Measurements from ENCODE around the gene BACE2. TPM values are rescaled to one million over a fixed set of nuclear protein-coding genes. Genes with fewer than 3 reads are reported as not detected.

The BACE2 gene
- total RNA-seq = 10 to 100 TPM; 23.9 to 59.4 (median 36.6) TPM

DNA sequence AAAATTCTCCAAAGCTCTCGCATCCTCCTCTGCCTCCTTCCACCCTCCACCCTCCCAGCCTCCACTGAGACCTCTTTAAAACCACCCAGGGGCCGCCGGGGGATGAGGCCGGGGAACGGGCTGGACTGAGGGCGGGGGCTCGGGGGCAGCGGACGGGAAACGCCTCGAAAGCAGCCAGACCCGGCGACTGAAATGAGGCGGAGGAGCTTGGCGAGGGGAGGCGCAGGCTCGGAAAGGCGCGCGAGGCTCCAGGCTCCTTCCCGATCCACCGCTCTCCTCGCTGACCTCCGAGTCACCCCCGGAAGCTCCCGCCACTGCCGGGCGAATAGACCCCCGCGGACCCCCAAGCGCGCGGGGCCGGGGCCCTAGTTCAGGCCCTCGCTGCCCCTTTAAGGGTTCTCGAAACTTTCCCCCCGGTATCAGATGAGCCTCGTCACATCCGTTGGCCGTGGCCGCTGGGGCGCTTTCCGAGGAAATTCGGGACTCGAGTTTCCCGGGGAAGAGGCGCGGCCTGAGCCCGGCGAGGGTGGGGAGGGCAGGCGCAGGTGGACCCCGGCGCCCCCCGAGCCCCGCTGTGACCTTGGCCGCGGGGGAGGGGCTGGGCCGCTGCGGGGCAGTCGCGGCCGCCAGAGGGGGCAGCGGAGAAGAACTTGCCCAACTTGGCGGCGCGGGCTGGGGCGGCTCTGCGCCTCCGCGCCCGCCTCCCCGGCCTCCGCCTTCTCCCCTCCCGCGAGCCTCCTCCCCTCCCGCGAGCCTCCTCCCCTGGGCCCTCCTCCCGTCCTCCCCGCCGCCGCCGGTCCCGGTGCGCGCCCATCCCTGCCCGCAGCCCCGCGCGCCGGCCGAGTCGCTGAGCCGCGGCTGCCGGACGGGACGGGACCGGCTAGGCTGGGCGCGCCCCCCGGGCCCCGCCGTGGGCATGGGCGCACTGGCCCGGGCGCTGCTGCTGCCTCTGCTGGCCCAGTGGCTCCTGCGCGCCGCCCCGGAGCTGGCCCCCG, at the start of gene BACE2:
BACE2 (plus strand) TSS at position 813 of the 995 bp plus-strand sequence; CDS start at position 917, 104 bp downstream.
- Histone ChIP-seq H3K9me3 (no peaks in the 10 kb centered on the region), H3K36me3 (no peaks in the 10 kb centered on the region), H3K4me1 (peaks cover 52% of the 10 kb centered on the region), H3K27ac (peak within 1 kb of the TSS; percentile 95), H3K4me3 (peak within 1 kb of the TSS; percentile 90), H3K27me3 (no peaks in the 10 kb centered on the region)
- peak; percentile 6 to 36 for TF ChIP-seq POLR2A (IDR thresholded peaks at IDR 0.05)
- no peak for TF ChIP-seq EP300 (IDR thresholded peaks at IDR 0.05)
- TF ChIP-seq POLR2AphosphoS5 (IDR thresholded peaks at IDR 0.05) = no peak
- TF ChIP-seq, protein P1, sequence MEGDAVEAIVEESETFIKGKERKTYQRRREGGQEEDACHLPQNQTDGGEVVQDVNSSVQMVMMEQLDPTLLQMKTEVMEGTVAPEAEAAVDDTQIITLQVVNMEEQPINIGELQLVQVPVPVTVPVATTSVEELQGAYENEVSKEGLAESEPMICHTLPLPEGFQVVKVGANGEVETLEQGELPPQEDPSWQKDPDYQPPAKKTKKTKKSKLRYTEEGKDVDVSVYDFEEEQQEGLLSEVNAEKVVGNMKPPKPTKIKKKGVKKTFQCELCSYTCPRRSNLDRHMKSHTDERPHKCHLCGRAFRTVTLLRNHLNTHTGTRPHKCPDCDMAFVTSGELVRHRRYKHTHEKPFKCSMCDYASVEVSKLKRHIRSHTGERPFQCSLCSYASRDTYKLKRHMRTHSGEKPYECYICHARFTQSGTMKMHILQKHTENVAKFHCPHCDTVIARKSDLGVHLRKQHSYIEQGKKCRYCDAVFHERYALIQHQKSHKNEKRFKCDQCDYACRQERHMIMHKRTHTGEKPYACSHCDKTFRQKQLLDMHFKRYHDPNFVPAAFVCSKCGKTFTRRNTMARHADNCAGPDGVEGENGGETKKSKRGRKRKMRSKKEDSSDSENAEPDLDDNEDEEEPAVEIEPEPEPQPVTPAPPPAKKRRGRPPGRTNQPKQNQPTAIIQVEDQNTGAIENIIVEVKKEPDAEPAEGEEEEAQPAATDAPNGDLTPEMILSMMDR (IDR thresholded peaks at IDR 0.05) = peak; percentile 38 to 62
- under 1% methylated on average over 39 of the region's 111 CpGs for WGBS
- peak; percentile 89 to 90 for DNase-seq (ENCODE audit: low spot score in 2 of 2)

DNA sequence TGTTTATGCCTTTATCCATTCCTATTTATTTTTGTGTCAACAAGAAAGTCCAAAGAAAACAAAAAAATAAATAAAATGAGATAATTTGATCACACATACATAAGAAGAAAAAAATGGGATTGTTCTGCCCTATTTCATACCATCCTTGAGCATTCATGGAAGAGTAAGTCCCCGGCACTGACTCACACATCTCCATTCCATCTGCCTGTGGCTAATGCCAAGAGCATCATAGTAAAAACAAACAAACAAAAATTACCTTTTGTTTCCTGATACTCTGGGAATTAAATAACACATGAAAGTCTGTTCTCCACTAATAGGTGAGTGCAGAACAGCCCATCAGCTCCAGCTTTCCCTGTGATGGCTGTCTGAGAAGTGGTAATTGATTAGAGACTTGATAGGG, 48.1 kb upstream of the BACE2 start:
- H3K4me1 ChIP-seq = peaks cover 6% of the 10 kb centered on the region
- H3K36me3 ChIP-seq = no peaks in the 10 kb centered on the region
- H3K9me3 ChIP-seq = no peaks in the 10 kb centered on the region
- 92% methylated on average over 1 of the region's 1 CpG for WGBS
- TF ChIP-seq, protein P1 (IDR thresholded peaks at IDR 0.05) = no peak
- TF ChIP-seq POLR2A (IDR thresholded peaks at IDR 0.05) (no peak), POLR2AphosphoS5 (IDR thresholded peaks at IDR 0.05) (no peak), EP300 (IDR thresholded peaks at IDR 0.05) (no peak)
- no peak overlapping the region for H3K4me3 ChIP-seq
- peaks cover 9% of the 10 kb centered on the region for H3K27me3 ChIP-seq
- no peak for DNase-seq (ENCODE audit: low spot score in 2 of 2)
- H3K27ac ChIP-seq = no peak overlapping the region

DNA sequence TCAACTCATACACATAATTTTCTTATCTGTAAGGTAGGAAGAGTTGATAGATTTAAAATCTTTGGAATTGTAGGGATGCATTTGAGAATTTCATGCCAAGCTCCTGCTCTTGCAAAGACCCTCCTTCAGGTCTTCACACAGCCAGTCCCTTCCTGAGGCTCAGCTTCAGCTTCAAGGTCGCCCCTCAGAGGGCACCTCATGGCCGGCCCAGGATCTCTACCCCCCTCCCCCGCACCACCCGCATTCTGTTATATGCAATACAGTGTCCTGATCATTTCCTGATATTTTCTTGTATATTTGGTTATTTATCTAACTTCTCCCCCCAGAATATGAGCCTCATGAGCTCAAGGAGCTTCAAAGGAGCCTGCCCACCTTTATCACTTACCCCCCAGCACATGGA, 47.0 kb upstream of the BACE2 start:
- Histone ChIP-seq H3K27me3 (peaks cover 9% of the 10 kb centered on the region), H3K27ac (no peak overlapping the region), H3K36me3 (no peaks in the 10 kb centered on the region), H3K4me3 (no peak overlapping the region), H3K9me3 (no peaks in the 10 kb centered on the region), H3K4me1 (peaks cover 11% of the 10 kb centered on the region)
- 87% methylated on average over 4 of the region's 4 CpGs for WGBS
- no peak for DNase-seq (ENCODE audit: low spot score in 2 of 2)
- TF ChIP-seq POLR2AphosphoS5 (IDR thresholded peaks at IDR 0.05) (no peak), EP300 (IDR thresholded peaks at IDR 0.05) (no peak), POLR2A (IDR thresholded peaks at IDR 0.05) (no peak)
- TF ChIP-seq, protein P1 (IDR thresholded peaks at IDR 0.05) = no peak

DNA sequence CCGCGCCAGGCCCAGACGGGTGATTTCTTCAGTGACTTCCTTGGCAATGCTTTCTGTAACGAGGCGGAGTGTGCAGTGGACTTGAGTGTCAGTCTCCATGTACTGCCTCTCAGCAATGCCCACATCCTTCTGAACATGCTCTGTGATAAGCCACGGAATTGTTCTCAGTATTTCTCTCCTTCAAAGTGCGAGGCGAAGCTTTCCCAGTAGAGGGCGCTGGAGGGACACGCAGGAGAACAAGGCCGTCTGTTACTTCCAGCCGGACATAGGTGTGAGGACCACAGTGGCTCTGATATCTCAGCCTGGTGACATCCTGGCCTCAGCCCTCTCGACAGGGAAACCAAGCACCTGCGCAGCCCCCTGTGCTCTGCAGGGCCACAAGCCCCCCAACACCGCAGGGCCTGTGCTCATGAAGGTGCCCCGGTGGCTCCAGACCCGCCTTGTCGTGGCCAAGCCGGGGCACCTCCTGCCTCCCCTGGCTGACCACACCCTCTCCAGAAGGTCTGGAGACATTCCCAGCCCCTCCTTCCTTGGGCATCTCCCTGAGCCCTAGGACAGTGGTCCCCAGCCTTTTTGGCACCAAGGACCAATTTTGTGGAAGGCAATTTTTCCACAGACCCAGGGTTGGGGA, 46.1 kb upstream of the BACE2 start:
- WGBS = 40% methylated on average over 15 of the region's 19 CpGs
- H3K27ac ChIP-seq = no peak overlapping the region
- H3K4me1 ChIP-seq = peaks cover 11% of the 10 kb centered on the region
- DNase-seq (ENCODE audit: low spot score in 2 of 2) = peak in 1 of 2 donors; percentile 90
- TF ChIP-seq, protein P1 (IDR thresholded peaks at IDR 0.05) = peak; percentile 62 to 92
- TF ChIP-seq POLR2AphosphoS5 (IDR thresholded peaks at IDR 0.05) (no peak), EP300 (IDR thresholded peaks at IDR 0.05) (no peak)
- H3K4me3 ChIP-seq = no peak overlapping the region
- no peaks in the 10 kb centered on the region for H3K9me3 ChIP-seq
- H3K36me3 ChIP-seq = no peaks in the 10 kb centered on the region
- peaks cover 9% of the 10 kb centered on the region for H3K27me3 ChIP-seq

Measured in suprapubic skin (tissue), 4 donors.